Activated T-helper 2 cell treated with anti-CD3 and anti-CD28 coated beads, Interferon-gamma antibody, Interleukin-2, Interleukin-4, amounts not matched to agents 10 μg/mL and 5 μg/mL and 100 μg/mL, durations not matched to agents 14 hours and 24 hours and 36 hours (primary cell): Measurements from ENCODE around the gene HDLBP. TPM values are rescaled to one million over a fixed set of nuclear protein-coding genes. Genes with fewer than 3 reads are reported as not detected.

ENCODE experiments used
- DNase-seq: peaks from one replicate; pipeline ENCODE4 v3.0.0; 2021; ENCODE audit warnings: low spot score
- H3K27ac Mint-ChIP-seq: one replicate; pipeline ENCODE4 v1.8.0; 2021; ENCODE audit warnings: mixed read lengths
- H3K27me3 Mint-ChIP-seq: one replicate; pipeline ENCODE4 v1.8.0; 2021; ENCODE audit warnings: low read depth, mixed read lengths
- H3K36me3 Mint-ChIP-seq: one replicate; pipeline ENCODE4 v1.8.0; 2021; ENCODE audit warnings: low read depth, mixed read lengths
- H3K4me1 Mint-ChIP-seq: one replicate; pipeline ENCODE4 v1.8.0; 2021; ENCODE audit warnings: low read depth, mixed read lengths
- H3K4me3 Mint-ChIP-seq: one replicate; pipeline ENCODE4 v1.8.0; 2021; ENCODE audit warnings: low read depth, mild to moderate bottlenecking, moderate library complexity, mixed read lengths
- H3K9me3 Mint-ChIP-seq: one replicate; pipeline ENCODE4 v1.8.0; 2021; ENCODE audit warnings: mixed read lengths
- intact Hi-C: fragments of 100-400 bp; cut with micrococcal nuclease; formaldehyde crosslinking; loops from one replicate; pipeline ENCODE4 v1.15.1; 2023
- total RNA-seq: library from RNA; stranded (reverse); gene quantifications from 2 replicates; pipeline ENCODE4 v1.2.3, GENCODE V29; 2022

Gene HDLBP
- total RNA-seq, 1 donor from 2014 or later = 282 TPM

GRCh38 chr2:241242306-241242705 is 73.2 kb downstream of the HDLBP start:
- Mint-ChIP-seq H3K4me1 (no peaks in the 10 kb centered on the region), H3K9me3 (no peaks in the 10 kb centered on the region), H3K36me3 (peaks cover 91% of the 10 kb centered on the region), H3K27me3 (no peaks in the 10 kb centered on the region), H3K4me3 (no peak overlapping the region), H3K27ac (no peak overlapping the region)
- no peak for DNase-seq
- intact Hi-C loops = no loop called here

GRCh38 chr2:241241669-241242068 is 73.8 kb downstream of the HDLBP start:
- Mint-ChIP-seq H3K9me3 (no peaks in the 10 kb centered on the region), H3K36me3 (peaks cover 91% of the 10 kb centered on the region), H3K27ac (no peak overlapping the region), H3K27me3 (no peaks in the 10 kb centered on the region), H3K4me1 (no peaks in the 10 kb centered on the region), H3K4me3 (no peak overlapping the region)
- no peak for DNase-seq
- intact Hi-C loops = no loop called here

DNA sequence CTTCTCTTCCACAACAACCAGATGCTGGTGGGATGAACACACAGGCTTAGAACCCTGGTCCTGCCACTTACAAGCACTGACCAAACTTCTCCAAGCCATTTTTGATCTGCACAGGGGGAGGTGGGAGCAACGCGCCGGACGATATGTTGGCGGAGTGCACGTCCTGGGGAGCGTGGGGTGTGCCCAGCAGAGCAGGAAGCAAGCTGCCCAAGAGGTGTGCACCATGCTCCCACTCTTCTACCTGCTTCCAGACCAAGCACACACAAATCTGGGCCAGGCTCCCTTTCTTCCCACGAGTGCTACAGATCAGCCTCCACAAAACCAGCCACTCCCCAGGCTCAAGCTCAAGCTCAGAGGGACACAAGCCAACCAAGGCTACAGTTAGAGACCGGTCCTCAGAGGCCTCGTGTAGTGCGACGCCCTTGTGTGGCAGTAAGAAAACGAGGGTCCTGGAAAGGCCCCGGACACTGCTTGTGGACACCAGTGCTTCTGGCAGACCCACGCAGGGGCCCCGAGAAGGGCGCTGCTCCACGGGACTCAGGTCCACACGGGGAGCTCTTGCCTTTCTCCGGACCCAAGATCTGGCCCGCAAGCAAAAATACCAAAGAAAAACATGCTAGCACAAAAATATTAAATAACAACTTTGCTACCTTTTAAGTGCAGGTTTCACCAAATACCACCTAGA is 75.0 kb downstream of the HDLBP start:
- H3K9me3 Mint-ChIP-seq = no peaks in the 10 kb centered on the region
- peaks cover 88% of the 10 kb centered on the region for H3K36me3 Mint-ChIP-seq
- H3K27me3 Mint-ChIP-seq = no peaks in the 10 kb centered on the region

DNA sequence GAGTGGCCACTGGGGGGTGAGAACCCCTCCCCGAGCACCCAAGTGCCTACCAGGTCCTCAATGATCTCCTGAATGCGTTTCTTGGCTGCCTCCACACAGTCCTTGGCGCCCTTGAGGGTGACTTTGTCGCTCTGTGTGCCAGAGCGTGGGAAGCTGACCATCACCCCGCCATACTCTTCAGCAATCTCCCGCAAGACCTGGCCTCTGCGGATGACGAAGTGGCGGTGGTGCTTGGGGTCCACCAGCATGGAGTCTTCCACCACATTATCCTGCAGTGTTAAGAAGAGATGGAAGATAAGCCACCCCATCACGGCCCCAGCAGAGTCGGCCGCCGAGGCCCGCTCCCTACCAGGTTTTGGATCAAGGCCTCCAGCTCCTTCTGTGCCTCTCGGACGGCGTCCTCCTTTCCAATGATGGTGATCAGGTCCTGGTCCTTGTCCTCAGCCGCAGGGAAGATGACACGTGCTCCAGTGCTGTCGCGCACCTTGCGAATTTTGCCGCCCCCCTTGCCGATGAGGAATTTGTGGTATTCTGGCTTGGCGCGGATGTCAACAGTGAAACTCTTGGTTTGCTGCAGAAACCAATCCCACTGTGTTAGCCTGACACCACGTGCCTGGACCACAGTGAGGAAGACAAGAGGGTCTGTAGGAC is 75.8 kb downstream of the HDLBP start:
- DNase-seq = no peak
- Mint-ChIP-seq H3K4me3 (no peak overlapping the region), H3K27me3 (no peaks in the 10 kb centered on the region), H3K27ac (no peak overlapping the region), H3K36me3 (peaks cover 91% of the 10 kb centered on the region), H3K4me1 (no peaks in the 10 kb centered on the region), H3K9me3 (no peaks in the 10 kb centered on the region)
- intact Hi-C loops = no loop called here

More for the DNA sequence above, 75.0 kb downstream of the HDLBP start:
- Mint-ChIP-seq H3K4me1 (no peaks in the 10 kb centered on the region), H3K4me3 (no peak overlapping the region), H3K27ac (no peak overlapping the region)
- intact Hi-C loops = no loop called here
- DNase-seq = no peak

GRCh38 chr2:241238693-241239198 is 76.7 kb downstream of the HDLBP start:
- intact Hi-C loops = no loop called here
- H3K36me3 Mint-ChIP-seq = peaks cover 91% of the 10 kb centered on the region
- no peaks in the 10 kb centered on the region for H3K27me3 Mint-ChIP-seq
- DNase-seq = no peak
- no peaks in the 10 kb centered on the region for H3K4me1 Mint-ChIP-seq
- no peak overlapping the region for H3K4me3 Mint-ChIP-seq
- no peak overlapping the region for H3K27ac Mint-ChIP-seq
- H3K9me3 Mint-ChIP-seq = no peaks in the 10 kb centered on the region

DNA sequence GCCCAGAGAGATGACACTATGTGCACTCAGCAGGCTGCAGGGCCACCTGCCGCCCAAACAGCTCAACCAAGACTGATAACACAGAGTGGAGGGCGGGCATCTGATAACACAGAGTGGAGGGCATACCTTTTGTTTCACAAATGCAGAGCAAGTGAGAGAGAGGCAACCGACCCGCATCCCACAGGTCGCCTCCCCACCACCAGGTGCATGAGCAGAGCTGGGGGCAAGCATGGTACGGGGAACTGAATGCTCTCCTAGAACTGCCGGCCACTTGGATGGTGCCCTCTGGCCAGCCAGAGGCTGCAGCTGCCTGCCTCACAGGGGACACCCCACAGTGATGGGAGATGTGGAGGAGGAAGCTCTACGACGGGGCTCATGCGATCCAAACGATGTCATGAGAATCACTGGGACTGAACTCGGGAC is 77.5 kb downstream of the HDLBP start:
- no peak for DNase-seq
- H3K27ac Mint-ChIP-seq = no peak overlapping the region
- H3K9me3 Mint-ChIP-seq = no peaks in the 10 kb centered on the region
- no peaks in the 10 kb centered on the region for H3K4me1 Mint-ChIP-seq
- intact Hi-C loops = no loop called here
- H3K27me3 Mint-ChIP-seq = no peaks in the 10 kb centered on the region
- H3K36me3 Mint-ChIP-seq = peaks cover 93% of the 10 kb centered on the region
- H3K4me3 Mint-ChIP-seq = no peak overlapping the region

- H3K27me3 Mint-ChIP-seq = no peaks in the 10 kb centered on the region
- H3K4me1 Mint-ChIP-seq = no peaks in the 10 kb centered on the region
- H3K27ac Mint-ChIP-seq = no peak overlapping the region
- peaks cover 92% of the 10 kb centered on the region for H3K36me3 Mint-ChIP-seq
- no peaks in the 10 kb centered on the region for H3K9me3 Mint-ChIP-seq
- DNase-seq = no peak
- no peak overlapping the region for H3K4me3 Mint-ChIP-seq
- intact Hi-C loops = no loop called here
These were observed 78.4 kb downstream of the HDLBP start for GRCh38 chr2:241237047-241237446.

- H3K27ac Mint-ChIP-seq = no peak overlapping the region
- H3K4me1 Mint-ChIP-seq = no peaks in the 10 kb centered on the region
- intact Hi-C loops = no loop called here
- H3K4me3 Mint-ChIP-seq = no peak overlapping the region
- H3K36me3 Mint-ChIP-seq = peaks cover 93% of the 10 kb centered on the region
- DNase-seq = no peak
- H3K27me3 Mint-ChIP-seq = no peaks in the 10 kb centered on the region
- no peaks in the 10 kb centered on the region for H3K9me3 Mint-ChIP-seq
These were observed 79.4 kb downstream of the HDLBP start for GRCh38 chr2:241235859-241236593.

GRCh38 chr2:241234962-241235740 is 80.3 kb downstream of the HDLBP start:
- Mint-ChIP-seq H3K27me3 (no peaks in the 10 kb centered on the region), H3K4me1 (no peaks in the 10 kb centered on the region), H3K4me3 (no peak overlapping the region), H3K27ac (no peak overlapping the region), H3K36me3 (peaks cover 93% of the 10 kb centered on the region), H3K9me3 (no peaks in the 10 kb centered on the region)
- intact Hi-C loops = no loop called here
- no peak for DNase-seq

- Mint-ChIP-seq H3K4me1 (no peaks in the 10 kb centered on the region), H3K27me3 (no peaks in the 10 kb centered on the region), H3K4me3 (no peak overlapping the region), H3K27ac (no peak overlapping the region), H3K36me3 (peaks cover 90% of the 10 kb centered on the region), H3K9me3 (no peaks in the 10 kb centered on the region)
- DNase-seq = no peak
- intact Hi-C loops = no loop called here
These were observed 81.2 kb downstream of the HDLBP start for GRCh38 chr2:241234066-241234790.

GRCh38 chr2:241232736-241233575 is 82.5 kb downstream of the HDLBP start:
- Mint-ChIP-seq H3K27ac (no peak overlapping the region), H3K27me3 (no peaks in the 10 kb centered on the region), H3K36me3 (peaks cover 87% of the 10 kb centered on the region), H3K4me3 (no peak overlapping the region), H3K4me1 (no peaks in the 10 kb centered on the region), H3K9me3 (no peaks in the 10 kb centered on the region)
- intact Hi-C loops = no loop called here
- no peak for DNase-seq
